GM12874 (cell line): ENCODE measurements around the gene DUS1L.

Experiments
- CTCF ChIP-seq: IDR thresholded peaks from 2 replicates; pipeline ENCODE4 v1.5.1; 2011; ENCODE audit warnings: low read depth, mild to moderate bottlenecking, control low read depth, low read length, moderate library complexity; ENCODE audit not compliant: insufficient read depth

Gene DUS1L

GRCh38 chr17:82024859-82025258, 40.7 kb downstream of the DUS1L start:
- TF ChIP-seq CTCF: no peak

- no peak for TF ChIP-seq CTCF
Observed at GRCh38 chr17:82023447-82024241, 42.0 kb downstream of the DUS1L start.

GRCh38 chr17:82022981-82023446, 42.6 kb downstream of the DUS1L start, which contains the start of gene LRRC45:
Gene LRRC45, plus strand, starts transcription at chr17:82023305. Its CDS starts 339 bp downstream, at chr17:82023644.
- no peak for TF ChIP-seq CTCF

GRCh38 chr17:82022310-82022980, 43.2 kb downstream of the DUS1L start, which contains the start of gene CENPX:
Gene CENPX, minus strand, starts transcription at chr17:82022878. Its CDS starts 17 bp downstream, at chr17:82022861.
- no peak for TF ChIP-seq CTCF

- no peak for TF ChIP-seq CTCF
Observed at GRCh38 chr17:82021900-82022309, 43.7 kb downstream of the DUS1L start.

GRCh38 chr17:82021107-82021899, 44.3 kb downstream of the DUS1L start:
- peak; percentile 60 for TF ChIP-seq CTCF

- no peak for TF ChIP-seq CTCF
Observed at GRCh38 chr17:82020572-82021106, 45.0 kb downstream of the DUS1L start.
